ENCODE data around the gene SCUBE2.
"Not testable (repeated sequence)": the region's sequence is repeated elsewhere in the genome, so short reads cannot be mapped to it uniquely, and the experiment has no call there.

SCUBE2 gene

GRCh38 chr11:9039198-9039597 is 52.2 kb downstream of the SCUBE2 start:
- no peak for DNase-seq

DNA sequence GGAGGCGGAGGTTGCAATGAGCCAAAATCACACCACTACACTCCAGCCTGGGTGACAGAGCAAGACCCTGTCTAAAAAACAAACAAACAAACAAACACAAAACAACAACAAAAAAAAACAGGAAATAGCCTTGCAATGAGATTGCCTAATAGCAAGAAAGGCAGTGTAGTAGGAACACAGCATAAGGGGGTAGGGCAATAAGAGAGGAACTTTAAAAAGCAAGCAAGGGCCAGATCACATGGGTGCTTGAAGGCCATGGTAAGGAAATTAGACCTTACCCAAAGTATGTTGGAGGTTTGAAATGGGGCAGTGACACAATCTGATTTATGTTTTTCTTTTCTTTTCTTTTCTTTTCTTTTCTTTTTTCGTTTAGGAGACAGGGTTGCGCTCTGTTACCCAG is 52.9 kb downstream of the SCUBE2 start:
- no peak for DNase-seq

DNA sequence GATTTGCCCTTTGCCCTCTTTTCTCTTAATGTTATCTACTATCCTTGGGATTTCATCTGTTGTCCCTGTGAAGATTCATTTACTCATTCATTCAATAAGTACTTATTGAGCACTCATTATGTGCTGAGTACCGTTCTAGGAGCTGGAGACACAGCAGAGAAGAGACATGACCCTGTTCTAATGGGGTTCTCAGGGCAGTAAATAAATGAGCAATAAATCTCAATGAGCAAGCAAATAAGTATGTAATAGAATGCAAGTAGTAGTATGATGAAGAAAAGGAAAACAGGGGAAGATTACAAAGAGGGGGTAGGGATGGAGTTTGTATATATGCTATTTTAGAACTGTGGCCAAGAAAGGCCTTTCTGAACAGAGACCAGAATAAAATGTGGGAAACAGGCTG is 53.4 kb downstream of the SCUBE2 start:
- DNase-seq: no peak

DNA sequence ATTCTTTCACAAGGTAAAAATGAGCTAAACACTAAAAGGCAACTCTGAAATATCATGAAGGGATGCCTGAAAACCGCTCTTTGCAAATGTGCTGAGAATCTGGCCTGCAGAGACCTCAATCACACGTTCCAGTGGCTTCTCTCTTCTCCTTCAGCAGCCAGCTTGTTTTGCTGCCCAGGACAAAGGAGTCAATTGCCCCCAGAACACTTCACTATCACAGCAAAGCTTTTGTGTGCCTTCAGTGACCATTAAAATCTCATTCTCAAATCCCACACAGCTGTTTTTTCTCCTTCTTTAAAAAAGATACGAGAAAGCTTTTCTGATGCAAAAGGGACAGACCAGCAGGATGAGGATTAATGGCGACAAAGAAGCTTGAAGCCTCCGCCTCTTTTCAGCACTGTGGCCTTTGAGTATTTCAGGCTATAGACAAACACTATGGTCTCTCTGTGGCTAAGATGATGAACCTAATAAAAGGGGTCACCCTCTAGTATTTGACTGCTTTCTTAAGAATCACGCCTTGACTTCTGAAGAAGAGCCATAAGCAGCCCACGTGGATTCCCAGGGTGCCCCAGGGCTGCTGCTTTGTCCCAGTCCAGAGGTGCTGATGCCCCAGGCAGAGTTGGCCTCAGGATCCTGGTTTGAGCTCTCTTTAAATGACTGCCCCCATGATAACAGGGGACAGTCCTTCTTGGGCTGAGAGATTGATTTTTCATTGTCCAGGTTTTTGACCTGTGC is 54.2 kb downstream of the SCUBE2 start:
- no peak for DNase-seq

DNA sequence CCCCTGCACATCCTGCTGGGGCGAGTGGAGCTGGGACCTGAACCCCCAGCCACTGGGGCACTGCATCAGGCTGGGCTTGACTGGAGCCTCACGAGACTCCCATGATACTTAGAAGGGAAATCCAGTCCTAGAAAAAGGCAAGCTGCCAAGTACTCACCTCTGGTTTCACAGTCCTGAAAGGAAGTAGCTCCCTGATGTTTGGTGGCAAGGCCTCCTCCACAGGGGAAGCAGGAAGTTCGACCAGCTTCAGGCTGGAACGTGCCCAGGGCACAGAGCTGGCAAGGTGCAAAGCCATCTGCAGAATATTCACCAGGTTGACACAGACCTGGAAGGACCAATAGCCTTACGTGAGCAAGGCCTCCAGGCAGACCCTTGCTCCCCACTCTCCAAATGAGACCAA is 60.8 kb downstream of the SCUBE2 start:
- DNase-seq: no peak

- no peak for DNase-seq
Observed at GRCh38 chr11:9029422-9029821, 62.0 kb downstream of the SCUBE2 start.

DNA sequence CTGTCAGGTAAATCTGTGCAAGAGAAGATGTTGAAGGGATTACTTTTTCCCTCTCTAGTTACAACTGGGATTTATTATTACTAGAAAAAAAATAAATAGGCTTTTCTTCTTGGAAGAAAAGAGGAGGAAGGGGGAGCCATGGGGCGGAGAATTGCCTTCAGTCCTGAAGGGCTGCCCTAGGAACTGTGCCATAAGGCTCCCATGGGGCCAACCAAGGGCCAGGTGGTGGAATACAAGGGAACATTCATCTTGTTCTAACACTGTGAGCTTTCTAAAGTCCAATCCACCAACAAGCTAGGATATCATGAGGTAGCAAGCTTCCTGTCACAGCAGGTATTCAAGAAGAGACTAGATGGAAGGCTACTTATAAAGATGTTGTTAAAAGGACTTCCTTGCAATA is 62.8 kb downstream of the SCUBE2 start:
- DNase-seq: no peak

DNA sequence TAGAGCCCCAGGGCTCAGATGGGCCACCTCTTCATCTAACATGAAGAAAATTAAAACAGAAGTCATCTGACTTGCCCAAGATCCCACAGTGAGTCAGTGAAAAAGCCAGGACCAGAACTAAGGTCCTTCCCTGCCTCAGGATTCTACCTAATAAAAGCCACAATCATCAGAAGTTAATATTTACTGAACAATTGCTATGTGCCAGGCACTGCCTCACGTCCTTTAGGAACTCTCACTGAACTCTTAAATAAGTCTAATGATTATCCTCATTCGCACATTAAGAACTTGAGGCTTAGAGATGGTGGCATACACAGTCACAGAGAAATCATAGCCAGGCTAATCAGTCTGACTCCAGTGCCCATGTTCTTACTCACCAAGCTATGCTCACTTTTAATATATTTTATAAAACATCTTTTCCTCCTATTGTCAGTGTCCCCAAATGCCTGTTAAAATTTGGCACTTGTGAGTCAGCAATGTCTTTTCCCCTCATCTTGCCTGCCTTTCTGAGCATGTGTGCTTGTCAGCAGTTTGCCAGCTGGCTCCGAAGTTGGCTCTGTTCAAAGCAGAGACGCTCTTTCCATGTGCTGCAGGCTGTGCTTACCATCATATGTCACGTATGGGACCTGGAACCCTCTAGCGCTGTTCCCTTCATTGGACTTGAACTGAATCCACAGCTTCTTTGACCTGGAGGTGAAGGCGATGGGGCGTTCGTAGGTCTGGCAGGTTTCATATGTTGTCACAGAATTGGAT is 66.1 kb downstream of the SCUBE2 start:
- no peak for DNase-seq

DNA sequence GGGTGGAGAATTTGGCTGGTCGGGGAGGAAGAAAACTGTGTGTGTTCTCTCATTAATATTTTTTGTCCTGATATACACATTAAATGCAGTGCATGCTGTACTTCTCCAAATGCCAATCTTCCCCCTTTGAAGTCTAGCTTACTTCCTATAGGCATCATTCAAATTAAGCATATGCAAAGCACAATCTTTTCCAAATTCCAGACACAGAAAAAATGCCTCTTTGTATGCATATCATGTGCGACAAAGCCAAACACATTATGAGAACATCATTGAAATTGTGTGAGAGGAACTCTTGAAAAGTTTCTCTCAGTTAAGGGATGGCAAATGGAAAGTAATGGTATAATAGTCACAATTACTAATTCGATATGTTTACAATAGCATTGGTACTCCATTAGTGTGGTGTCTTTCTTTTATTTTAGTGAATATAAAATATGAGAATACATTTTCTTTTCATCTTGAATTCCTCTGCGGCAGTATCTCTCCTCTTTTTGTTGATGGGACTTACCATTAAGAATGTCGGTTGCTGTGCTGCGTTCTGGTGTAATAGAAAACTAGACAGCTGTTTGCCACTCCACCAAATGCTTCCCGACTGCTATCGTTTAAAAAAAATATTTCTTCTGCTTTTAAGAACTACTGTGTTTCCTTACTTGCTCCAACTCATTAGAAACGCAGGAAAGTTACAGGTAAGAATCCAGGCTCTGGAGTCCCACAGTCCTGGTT is 68.3 kb downstream of the SCUBE2 start:
- DNase-seq: no peak

DNA sequence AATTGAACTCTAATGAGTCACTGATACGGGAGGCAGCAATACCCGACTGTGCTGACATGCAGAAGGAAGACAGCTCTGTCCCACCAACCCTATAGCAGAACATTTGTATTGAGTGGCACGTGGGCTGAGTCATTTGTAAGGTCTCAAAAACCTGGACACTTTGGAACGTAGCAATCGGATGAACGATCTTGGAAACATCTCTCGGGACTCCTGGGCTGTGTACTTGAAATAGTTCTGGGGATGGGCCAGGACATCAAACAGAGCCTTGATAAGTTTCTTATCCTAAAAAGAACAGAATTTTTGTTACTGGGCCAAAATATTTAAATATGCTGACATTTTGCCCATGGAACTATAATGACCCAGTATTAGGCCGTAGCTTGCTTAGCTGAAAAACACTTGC is 70.5 kb downstream of the SCUBE2 start:
- DNase-seq: no peak

- no peak for DNase-seq
Observed at GRCh38 chr11:9019861-9020260, 71.5 kb downstream of the SCUBE2 start.

DNA sequence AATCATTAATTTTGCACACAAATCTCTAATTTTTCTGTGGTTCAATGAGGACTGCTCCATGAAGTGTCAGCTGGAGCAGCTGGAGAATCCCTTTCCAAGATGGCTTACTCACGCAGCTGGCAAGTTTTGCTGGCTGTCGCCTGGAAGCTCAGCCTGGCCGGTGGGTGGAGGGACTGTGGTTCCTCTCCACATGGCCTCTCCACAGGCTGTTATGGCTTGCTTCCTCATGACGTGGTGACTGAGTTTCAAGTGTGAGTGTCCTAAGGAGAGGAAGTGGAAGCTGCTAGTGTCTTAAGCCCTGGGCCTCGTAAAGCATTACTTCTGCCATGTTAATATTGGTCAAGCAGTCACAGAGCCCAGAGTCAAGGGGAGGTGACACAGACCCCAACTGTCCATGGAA is 73.6 kb downstream of the SCUBE2 start:
- DNase-seq: no peak

- DNase-seq: no peak
Observed at GRCh38 chr11:9016916-9017642, 74.3 kb downstream of the SCUBE2 start.

- peak; percentile 65 for DNase-seq
Observed at GRCh38 chr11:9015677-9016076, 75.7 kb downstream of the SCUBE2 start.

DNA sequence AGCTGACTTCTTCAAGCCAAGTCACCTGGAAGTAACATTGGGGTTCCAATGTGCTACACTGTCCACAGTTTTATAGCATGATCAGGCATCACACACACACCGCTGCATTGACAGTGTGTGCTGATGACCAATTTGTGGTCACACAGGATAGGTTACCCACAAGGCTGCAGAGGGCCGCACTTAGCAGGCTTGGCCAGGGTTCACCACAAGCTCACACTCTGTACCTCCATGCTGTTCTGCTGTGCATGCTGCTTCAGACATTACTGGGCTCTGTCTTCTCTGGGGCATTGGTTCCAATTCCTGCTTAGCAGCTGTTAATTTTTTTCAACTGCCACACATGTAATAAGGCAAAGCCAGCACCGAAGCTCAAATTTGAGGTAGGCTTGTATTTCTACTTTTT is 76.6 kb downstream of the SCUBE2 start:
- no peak for DNase-seq

GRCh38 chr11:9013373-9013772 is 78.0 kb downstream of the SCUBE2 start:
- no peak for DNase-seq

GRCh38 chr11:9009538-9009937 is 81.9 kb downstream of the SCUBE2 start:
- not testable (repeated sequence) for DNase-seq

- no peak for DNase-seq
Observed at GRCh38 chr11:9008661-9009060, 82.7 kb downstream of the SCUBE2 start.

GRCh38 chr11:9008011-9008550 is 83.3 kb downstream of the SCUBE2 start:
- DNase-seq: no peak

DNA sequence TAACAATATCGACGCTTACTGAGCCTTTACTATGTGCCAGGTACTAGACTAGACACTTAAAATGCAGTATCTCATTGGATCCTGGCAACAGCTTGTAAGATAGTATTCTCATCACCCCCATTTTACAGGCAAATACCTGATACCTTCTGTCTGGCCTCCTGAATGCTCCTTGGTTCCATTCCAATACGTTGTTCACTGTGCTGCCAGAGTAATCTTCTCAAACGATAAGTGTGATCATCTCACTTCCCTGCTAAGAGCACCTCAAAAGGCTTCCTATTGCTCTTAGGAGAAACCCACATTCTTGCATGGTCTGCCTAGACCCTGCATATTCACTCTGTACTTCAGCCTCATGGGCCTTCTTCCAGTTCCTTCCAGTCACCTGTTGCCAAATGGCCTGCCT is 86.3 kb downstream of the SCUBE2 start:
- no peak for DNase-seq

GRCh38 chr11:9004183-9004926 is 87.0 kb downstream of the SCUBE2 start:
- no peak for DNase-seq

GRCh38 chr11:9003573-9004182 is 87.7 kb downstream of the SCUBE2 start, which contains the start of gene NRIP3:
NRIP3 (minus strand) TSS chr11:9004001; CDS start chr11:9003935, 66 bp downstream.
- DNase-seq: peak; percentile 24

All from amniotic stem cell (primary cell).